ENCODE measurements around the gene CFHR5.

CFHR5 gene

GRCh38 chr1:197003132-197003531, 25.8 kb downstream of the CFHR5 start:
- Histone ChIP-seq H3K27ac (no peak overlapping the region), H3K27me3 (ENCODE audit: control insufficient read depth, insufficient read depth, low read length) (no peaks in the 10 kb centered on the region), H3K4me2 (ENCODE audit: low read length) (no peak overlapping the region), H3K4me3 (ENCODE audit: low read depth, low read length) (no peak overlapping the region), H3K9me3 (ENCODE audit: control insufficient read depth, low read length) (no peaks in the 10 kb centered on the region), H3K4me1 (no peaks in the 10 kb centered on the region), H3K9ac (no peak overlapping the region), H2AFZ (no peak overlapping the region), H3K79me2 (no peaks in the 10 kb centered on the region), H3K36me3 (ENCODE audit: control insufficient read depth, insufficient read depth, low read length) (no peaks in the 10 kb centered on the region)
- TF ChIP-seq CTCF (IDR thresholded peaks at IDR 0.05) = no peak

GRCh38 chr1:197008861-197009260, 31.5 kb downstream of the CFHR5 start:
- H3K27me3 ChIP-seq (ENCODE audit: control insufficient read depth, insufficient read depth, low read length) = no peaks in the 10 kb centered on the region
- no peak overlapping the region for H3K4me3 ChIP-seq (ENCODE audit: low read depth, low read length)
- no peak overlapping the region for H3K27ac ChIP-seq
- H3K9ac ChIP-seq = no peak overlapping the region
- no peak overlapping the region for H2AFZ ChIP-seq
- no peak for TF ChIP-seq CTCF (IDR thresholded peaks at IDR 0.05)
- no peaks in the 10 kb centered on the region for H3K9me3 ChIP-seq (ENCODE audit: control insufficient read depth, low read length)
- no peaks in the 10 kb centered on the region for H3K36me3 ChIP-seq (ENCODE audit: control insufficient read depth, insufficient read depth, low read length)
- H3K4me1 ChIP-seq = no peaks in the 10 kb centered on the region
- no peak overlapping the region for H3K4me2 ChIP-seq (ENCODE audit: low read length)
- H3K79me2 ChIP-seq = no peaks in the 10 kb centered on the region

GRCh38 chr1:197011614-197012013, 34.3 kb downstream of the CFHR5 start:
- no peak for TF ChIP-seq CTCF (IDR thresholded peaks at IDR 0.05)
- Histone ChIP-seq H3K9ac (no peak overlapping the region), H2AFZ (no peak overlapping the region), H3K79me2 (no peaks in the 10 kb centered on the region), H3K36me3 (ENCODE audit: control insufficient read depth, insufficient read depth, low read length) (no peaks in the 10 kb centered on the region), H3K27ac (no peak overlapping the region), H3K4me2 (ENCODE audit: low read length) (no peak overlapping the region), H3K9me3 (ENCODE audit: control insufficient read depth, low read length) (no peaks in the 10 kb centered on the region), H3K4me1 (no peaks in the 10 kb centered on the region), H3K4me3 (ENCODE audit: low read depth, low read length) (no peak overlapping the region), H3K27me3 (ENCODE audit: control insufficient read depth, insufficient read depth, low read length) (no peaks in the 10 kb centered on the region)

GRCh38 chr1:197013234-197013633, 35.9 kb downstream of the CFHR5 start:
- Histone ChIP-seq H2AFZ (no peak overlapping the region), H3K4me3 (ENCODE audit: low read depth, low read length) (no peak overlapping the region), H3K9me3 (ENCODE audit: control insufficient read depth, low read length) (no peaks in the 10 kb centered on the region), H3K27ac (no peak overlapping the region), H3K27me3 (ENCODE audit: control insufficient read depth, insufficient read depth, low read length) (no peaks in the 10 kb centered on the region), H3K4me1 (no peaks in the 10 kb centered on the region), H3K36me3 (ENCODE audit: control insufficient read depth, insufficient read depth, low read length) (no peaks in the 10 kb centered on the region), H3K4me2 (ENCODE audit: low read length) (no peak overlapping the region), H3K79me2 (no peaks in the 10 kb centered on the region), H3K9ac (no peak overlapping the region)
- TF ChIP-seq CTCF (IDR thresholded peaks at IDR 0.05) = no peak

- no peaks in the 10 kb centered on the region for H3K27me3 ChIP-seq (ENCODE audit: control insufficient read depth, insufficient read depth, low read length)
- H2AFZ ChIP-seq = no peak overlapping the region
- no peak for TF ChIP-seq CTCF (IDR thresholded peaks at IDR 0.05)
- no peak overlapping the region for H3K4me3 ChIP-seq (ENCODE audit: low read depth, low read length)
- no peaks in the 10 kb centered on the region for H3K79me2 ChIP-seq
- no peak overlapping the region for H3K9ac ChIP-seq
- H3K4me1 ChIP-seq = no peaks in the 10 kb centered on the region
- H3K9me3 ChIP-seq (ENCODE audit: control insufficient read depth, low read length) = no peaks in the 10 kb centered on the region
- H3K27ac ChIP-seq = no peak overlapping the region
- H3K4me2 ChIP-seq (ENCODE audit: low read length) = no peak overlapping the region
- no peaks in the 10 kb centered on the region for H3K36me3 ChIP-seq (ENCODE audit: control insufficient read depth, insufficient read depth, low read length)
Measured at GRCh38 chr1:197016751-197017150, 39.4 kb downstream of the CFHR5 start.

All from parathyroid adenoma (tissue), 2 donors.